Stimulated activated CD4-positive, alpha-beta T cell treated with anti-CD3 and anti-CD28 coated beads, Interleukin-15, amount 100 ng/mL, for 48 hours (primary cell): ENCODE measurements around the gene MLC1.

Source experiments
- DNase-seq, 2 donors: peaks; one replicate each; pipeline ENCODE4 v3.0.0-alpha.2; 2020; ENCODE audit warnings: low read depth in 2 of 2

Gene MLC1

DNA sequence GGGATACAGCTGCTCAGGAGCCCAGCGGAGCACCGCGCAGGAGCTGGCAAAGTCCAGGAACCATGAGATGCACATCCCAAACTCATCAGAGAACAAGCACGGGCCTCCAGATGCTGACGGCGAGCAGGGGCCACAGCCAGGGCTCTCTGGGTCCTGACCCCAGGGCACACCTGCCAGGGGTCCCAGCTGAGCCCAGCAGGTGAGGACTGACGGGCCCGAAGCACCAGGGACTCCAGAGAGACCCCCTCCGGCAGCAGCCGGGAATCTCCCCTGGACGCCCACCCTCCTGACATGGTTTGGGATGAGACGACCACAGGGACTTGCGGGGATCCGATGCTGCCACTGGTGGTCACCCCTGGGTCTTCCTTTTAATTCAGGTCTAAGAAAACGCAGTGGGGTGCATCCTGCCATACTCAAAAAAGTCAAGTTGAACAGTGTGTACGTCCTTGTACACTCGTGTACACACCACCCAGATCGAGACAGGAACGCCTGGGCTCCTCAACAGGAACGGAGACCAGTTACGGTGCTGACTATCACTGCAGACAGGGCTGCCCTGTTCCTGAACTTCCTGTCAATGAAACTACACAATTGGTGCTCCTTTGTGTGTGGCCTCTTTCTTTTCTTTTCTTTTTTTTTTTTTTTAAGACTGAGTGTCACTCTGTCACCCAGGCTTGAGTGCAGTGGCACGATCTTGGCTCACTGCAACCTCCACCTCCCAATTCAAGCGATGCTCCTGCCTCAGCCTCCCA is 49.1 kb downstream of the MLC1 start:
- DNase-seq = no peak

DNA sequence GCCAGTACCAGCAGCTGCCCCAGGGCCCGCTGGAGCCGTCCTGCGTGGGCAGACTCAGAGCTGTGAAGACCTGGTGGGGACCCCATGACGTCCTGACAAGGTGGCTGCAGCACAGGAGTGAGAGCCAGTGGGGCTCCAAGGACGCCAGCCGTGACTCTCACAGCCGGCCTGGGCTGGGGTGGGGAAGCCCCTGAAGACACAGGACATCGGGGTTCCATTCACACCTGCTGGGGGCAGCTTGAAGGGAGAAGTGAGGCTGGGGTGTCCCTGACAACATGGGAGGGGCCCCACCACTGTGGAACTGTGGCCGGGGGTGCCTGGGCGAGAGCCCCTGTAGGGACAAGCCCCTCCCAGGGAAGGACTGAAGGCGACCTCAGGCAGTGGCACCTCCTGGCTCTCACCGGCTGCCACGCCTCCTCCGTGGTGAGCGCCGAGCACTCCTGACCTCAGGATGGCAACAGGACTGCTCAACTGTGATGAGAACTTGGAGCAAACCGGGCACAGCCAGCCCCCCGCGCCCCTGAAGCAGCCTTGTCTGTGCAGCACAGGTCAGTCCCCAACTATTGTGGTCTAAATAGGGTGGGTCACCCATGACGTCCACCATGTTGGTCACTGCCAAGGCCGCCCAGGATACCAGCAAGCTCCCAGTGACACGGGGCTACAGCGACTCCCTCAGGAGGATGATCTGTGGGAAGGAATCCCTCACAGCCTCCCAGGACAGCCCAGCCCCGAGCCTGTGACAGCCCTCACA is 49.9 kb downstream of the MLC1 start:
- no peak for DNase-seq

DNA sequence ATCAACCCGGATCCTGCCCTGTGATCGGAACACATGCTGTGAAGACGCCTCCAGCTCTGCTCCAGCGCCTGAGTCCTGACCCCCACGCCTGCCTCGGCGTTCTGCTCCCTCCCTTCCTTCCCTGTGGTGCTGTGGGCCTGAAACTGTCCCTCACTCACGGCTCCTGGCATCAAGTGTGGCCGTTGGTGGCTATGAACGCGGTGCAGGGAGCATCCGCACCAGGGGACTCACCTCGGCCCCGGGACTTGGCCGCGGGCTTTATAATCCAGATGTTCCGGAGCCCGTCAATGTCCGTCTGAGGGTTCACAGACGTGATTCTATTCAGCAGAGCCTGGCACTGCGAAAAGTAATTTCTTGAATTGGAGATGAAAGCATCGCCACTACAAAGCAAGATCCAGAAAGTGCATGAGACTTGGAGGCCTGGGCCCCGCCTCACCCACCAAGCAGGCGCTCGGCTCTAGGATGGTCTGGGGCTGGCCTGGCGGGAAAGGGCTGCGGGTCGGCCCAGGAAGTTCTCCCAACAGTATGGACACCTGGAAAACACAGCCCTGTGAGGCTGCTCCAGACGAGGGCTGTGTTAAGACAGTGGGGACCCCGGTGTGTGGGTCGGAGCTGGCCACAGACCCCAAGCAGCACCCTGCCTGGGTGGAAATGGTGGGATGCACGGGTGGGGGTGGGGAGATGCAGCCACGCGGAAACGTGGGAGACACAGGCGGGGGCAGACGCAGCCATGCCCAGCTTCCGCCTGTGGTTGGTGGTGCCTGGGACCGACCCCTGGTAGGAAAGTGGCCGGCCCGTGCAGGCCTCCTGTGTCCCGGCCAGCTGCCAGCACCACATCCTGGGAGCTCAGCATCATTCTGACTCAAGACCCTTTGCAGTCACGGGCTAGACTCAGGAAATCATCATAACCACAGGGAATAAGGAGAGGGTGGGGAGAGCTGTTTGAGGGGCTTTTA is 50.8 kb downstream of the MLC1 start:
- no peak for DNase-seq

DNA sequence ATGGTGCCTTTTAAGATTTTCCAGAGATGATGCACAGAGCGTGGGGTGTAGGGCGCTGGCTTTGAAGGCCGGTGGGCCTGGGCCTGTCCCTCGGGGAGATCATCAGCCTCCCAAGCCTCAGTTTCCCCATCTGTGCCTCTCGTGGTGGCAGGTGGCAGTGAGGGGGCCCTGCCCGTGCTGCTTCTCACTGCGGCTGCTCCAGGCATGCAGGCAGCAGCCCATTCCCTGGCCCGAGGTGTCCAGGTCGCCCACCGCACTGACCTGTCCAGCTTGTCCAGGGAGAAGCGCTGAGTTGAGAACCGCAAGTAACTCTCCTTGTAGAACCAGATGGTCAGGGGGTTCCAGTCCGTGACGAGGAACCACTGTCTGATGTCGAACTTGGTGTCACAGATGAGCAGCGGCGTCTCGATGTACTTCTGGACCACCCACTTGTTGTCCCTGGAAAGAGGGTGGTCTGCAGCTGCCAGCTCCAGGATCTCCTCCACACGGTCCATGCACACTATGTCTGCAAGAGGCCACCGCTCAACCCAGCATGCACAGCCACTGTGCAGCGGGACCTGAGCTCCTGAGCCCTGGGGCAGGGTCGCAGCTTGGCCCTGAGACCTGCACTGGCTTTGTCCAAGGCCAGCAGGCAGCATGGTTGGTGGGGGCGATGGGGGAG is 52.2 kb downstream of the MLC1 start:
- DNase-seq = no peak

DNA sequence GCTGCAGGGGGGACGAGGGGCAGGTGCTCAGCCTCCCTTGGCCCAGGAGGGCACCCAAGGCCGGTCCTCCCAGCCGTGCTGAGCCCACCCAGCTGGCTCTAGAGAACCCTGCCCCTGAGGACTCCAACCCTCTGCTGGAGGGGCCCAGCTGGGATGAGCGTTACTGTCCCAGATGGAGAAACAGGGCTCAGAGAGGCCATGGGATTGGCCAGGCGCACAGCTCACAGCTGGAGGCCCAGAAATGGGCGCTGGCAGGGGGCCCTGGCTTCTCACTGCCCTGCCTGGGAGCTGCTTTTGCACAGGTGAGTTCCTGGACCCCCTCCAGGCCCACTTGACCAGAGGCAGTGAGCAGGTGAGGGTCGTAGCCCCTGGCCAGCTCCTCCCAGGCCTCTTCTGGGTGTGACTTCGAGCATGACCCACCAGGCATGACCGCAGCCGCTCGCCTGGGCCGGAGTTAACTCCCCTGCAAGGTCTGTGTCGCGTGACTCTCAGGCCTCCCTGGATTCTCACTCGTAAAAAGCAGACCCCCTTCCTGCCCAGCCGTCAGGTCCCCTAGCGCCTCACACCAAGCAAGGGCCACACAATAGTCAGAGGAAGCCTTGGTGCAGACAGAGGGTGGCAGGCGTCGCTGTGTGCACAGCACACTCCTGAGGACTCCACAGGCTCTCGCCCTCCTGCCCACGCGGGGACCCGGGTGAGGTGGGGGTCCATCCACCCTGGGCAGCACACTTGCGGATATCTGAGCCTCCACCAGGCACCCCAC is 52.9 kb downstream of the MLC1 start:
- no peak for DNase-seq

DNA sequence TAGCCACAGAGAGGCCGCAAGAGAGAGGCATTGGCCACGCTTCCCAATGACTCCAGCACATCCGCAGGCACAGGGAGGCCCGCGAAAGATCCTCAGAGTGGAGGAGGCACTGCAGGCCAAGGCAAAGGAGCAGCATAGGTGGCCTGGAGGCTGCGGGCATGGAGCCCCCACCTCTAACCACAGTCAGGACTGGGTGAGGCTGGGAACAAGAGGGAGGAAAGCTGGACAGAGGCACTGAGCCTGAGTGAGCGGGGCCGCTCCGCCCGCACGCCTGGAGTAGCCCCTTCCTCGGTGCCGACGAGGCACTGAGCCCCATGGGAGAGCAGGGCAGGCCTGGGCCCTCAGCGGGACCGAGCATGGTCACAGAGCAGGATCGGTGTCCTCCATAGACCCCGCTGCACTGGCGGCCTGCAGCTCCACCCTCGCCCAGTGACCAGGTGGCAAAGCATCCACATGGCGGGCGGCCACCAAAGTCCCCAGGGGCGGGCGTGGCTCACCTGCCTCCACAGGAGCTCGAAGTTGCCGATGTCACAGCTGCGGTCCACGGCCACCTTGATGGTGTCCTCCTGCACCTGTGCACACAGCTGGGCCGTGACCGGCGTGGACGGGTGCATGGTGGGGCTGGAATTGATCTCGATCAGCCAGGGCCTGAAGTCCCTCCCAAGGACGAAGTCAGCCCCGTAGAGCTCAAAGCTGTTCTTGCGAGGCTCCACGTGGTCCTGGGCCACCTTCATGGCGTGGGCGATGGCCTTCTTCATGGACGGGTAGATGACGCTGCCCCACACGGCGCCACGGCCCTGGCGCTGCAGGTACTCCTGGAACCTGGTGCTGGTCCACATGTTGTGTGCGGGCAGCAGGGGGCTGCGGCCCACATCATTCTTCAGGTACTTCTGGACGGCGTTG is 53.8 kb downstream of the MLC1 start:
- DNase-seq = no peak

DNA sequence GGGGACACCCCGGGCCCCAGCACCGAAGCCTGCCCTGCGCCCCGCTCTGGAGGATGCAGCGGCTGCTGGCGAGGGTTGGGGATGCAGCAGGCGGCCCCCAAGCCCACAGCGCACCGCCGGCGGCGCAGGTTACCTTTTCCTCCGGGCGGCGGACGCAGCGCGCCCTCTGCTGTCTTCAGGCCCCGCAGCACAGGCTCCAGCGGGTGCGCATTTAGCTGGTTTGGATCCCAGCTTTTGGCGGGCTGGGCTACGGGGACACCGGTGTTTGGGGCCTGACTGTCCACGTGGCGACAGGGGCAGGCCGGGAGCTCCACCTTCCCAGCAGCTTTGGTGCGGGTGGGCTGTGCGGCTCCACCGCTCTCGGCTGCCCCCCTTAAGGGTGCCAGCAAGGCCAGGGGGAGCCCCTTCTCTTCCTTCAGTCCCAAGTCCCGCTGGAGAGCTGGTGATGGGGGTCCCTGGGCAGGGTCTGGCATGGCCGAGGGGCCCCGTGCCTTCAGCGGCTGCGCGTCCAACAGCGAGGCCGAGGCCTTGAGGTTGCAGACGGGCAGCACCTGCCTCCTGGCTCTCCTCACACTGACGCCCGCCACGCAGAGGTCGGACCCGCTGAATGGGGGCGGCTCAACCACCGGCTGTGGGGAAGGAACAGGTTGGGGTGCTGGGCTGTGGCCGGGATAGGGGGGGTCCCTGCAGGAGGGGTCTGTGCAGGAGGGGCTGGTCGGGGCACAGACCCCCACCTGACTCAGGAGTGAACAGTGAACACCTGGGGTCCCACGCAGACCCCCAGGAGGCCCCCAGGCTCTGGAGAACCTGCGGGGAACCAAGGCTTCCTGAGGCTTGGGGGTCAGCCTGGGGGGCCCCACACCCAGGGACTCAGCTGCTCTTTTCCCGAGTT is 54.7 kb downstream of the MLC1 start:
- DNase-seq = peak; percentile 77 to 84

- DNase-seq = peak; percentile 40 to 54
Measured at GRCh38 chr22:50027639-50028537, 57.3 kb downstream of the MLC1 start.

GRCh38 chr22:50025993-50026392 is 59.2 kb downstream of the MLC1 start:
- no peak for DNase-seq

DNA sequence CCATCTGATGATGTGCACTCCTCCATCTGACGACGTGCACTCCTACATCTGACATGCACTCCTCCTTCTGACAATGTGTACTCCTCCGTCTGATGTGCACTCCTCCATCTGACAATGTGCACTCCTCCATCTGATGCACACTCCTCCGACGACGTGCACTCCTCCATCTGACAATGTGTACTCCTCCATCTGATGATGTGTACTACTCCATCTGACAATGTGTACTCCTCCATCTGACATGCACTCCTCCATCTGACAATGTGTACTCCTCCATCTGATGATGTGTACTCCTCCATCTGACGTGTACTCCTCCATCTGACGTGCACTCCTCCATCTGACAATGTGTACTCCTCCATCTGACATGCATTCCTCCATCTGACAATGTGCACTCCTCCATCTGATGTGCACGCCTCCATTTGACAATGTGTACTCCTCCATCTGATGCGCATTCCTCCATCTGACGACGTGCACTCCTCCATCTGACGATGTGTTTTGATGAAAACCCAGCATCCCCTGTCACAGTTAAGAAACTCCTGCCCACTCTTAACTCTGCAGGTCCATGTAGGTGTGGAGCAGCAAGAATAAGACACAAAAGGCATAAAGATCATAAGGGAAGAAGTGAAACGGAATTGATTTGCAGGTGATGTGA is 62.9 kb downstream of the MLC1 start:
- DNase-seq = no peak

GRCh38 chr22:50020606-50021005 is 64.6 kb downstream of the MLC1 start:
- no peak for DNase-seq

DNA sequence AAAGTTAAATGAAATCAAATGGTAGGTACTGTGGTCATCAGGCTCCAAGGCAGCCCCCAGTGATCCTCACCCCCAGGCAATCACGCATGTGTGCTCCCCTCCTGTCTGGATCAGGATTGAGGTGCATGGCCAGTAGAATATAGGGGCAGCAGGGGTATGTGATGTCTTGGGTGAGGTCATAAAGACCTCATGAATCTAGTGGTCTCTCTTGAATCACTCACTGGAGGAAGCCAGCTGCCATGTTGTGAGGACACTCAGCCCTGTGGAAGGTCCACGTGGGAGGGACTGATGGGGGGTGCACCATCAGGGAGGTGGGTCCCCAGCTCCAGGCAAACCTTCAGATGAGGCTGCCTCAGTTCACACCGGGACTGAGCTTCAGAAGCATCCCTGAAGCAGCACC is 65.9 kb downstream of the MLC1 start:
- no peak for DNase-seq

- no peak for DNase-seq
Measured at GRCh38 chr22:50018608-50019285, 66.5 kb downstream of the MLC1 start.

GRCh38 chr22:50017701-50018224 is 67.5 kb downstream of the MLC1 start:
- DNase-seq = no peak

DNA sequence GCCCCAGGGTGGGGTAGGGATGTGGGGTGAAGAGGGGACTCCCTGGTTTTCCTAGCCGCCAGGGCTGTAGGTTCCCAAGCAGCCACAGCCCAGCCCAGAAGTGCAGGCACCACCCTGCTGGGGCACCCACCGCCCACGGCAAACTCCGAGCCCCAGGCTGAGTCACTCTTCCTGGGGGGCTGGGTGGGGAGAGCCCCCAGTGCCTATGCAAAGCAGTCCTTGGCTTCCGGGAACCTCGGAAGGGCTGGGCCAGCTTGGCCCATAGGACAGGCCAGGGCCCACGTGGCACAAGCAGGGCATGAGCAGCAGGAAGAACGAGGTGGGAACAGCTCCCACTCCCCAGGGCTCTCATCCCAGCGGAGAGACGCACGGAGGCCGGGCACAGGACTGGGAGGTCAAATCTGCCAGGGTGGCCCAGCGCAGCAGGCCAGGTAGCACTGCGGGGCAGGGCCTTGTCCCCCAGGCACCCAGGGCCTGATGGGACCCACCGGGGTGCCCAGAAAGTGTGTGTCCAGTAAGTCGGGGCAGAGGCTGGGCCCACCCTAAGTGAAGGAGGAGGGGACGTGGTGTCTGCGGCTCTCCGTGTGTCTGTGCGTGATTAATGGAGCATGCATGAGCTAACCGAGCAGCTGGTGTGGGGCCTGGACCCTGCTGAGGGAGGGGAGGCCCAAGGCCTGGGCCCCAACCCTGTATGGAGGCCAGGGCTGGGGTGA is 68.1 kb downstream of the MLC1 start:
- DNase-seq = peak; percentile 63 to 82
